Liver (tissue), 3 donors: ENCODE data around the gene ZNF160.
A peak's percentile ranks its signal among the peaks of the same experiment; 100 is the strongest.

Source experiments
- CTCF ChIP-seq: fragments of 150-350 bp; IDR thresholded peaks from 2 replicates; pipeline ENCODE4 v1.5.1; 2017; ENCODE audit warnings: improper control_type of control experiment, low read depth, low read length; ENCODE audit not compliant: missing input control
- FOXA1 ChIP-seq: IDR thresholded peaks from 2 replicates; pipeline ENCODE4 v1.6.1; 2016; ENCODE audit warnings: antibody characterized with exemption
- GABPA ChIP-seq, 2 donors: IDR thresholded peaks in 1 of 2; conservative IDR thresholded peaks in 1 of 2; 2 replicates each; pipeline ENCODE4 v1.6.1; 2016; ENCODE audit warnings: antibody characterized with exemption in 2 of 2, mild to moderate bottlenecking in 1 of 2, moderate library complexity in 1 of 2
- NR2F2 ChIP-seq: IDR thresholded peaks from 2 replicates; pipeline ENCODE4 v1.6.1; 2016; ENCODE audit warnings: antibody characterized with exemption
- YY1 ChIP-seq: IDR thresholded peaks from 2 replicates; pipeline ENCODE4 v1.6.1; 2016; ENCODE audit warnings: antibody characterized with exemption, mild to moderate bottlenecking
- TF ChIP-seq, protein P1 (sequence below): IDR thresholded peaks from 2 replicates; pipeline ENCODE4 v1.6.1; 2016; ENCODE audit warnings: antibody characterized with exemption, mild to moderate bottlenecking
- donor health status: healthy.
- donor health status: healthy.

DNA sequence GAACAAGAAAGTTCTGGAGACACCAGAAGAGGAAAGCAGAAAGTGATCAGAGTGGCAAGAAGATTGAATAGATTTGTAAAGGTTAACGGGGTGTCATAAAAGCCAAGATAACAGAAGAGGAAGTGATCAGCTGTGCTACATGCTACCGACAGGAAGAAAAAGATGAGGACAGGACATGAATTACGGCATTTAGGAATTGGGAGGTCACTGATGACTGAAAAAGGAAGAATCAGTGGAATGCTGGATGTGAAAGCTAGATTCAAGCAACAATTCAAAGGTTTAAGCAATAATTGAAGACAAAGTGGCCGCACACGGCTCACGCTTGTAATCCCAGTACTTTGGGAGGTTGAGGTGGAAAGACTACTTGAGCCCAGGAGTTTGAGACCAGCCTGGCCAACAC, 15.1 kb downstream of the ZNF160 start:
- TF ChIP-seq NR2F2 (peak; percentile 86), CTCF (no peak), FOXA1 (no peak), GABPA (IDR thresholded peaks at IDR 0.05 in 1 of 2, conservative IDR thresholded peaks at IDR 0.05 in 1 of 2) (no peak), YY1 (no peak)
- TF ChIP-seq, protein P1, sequence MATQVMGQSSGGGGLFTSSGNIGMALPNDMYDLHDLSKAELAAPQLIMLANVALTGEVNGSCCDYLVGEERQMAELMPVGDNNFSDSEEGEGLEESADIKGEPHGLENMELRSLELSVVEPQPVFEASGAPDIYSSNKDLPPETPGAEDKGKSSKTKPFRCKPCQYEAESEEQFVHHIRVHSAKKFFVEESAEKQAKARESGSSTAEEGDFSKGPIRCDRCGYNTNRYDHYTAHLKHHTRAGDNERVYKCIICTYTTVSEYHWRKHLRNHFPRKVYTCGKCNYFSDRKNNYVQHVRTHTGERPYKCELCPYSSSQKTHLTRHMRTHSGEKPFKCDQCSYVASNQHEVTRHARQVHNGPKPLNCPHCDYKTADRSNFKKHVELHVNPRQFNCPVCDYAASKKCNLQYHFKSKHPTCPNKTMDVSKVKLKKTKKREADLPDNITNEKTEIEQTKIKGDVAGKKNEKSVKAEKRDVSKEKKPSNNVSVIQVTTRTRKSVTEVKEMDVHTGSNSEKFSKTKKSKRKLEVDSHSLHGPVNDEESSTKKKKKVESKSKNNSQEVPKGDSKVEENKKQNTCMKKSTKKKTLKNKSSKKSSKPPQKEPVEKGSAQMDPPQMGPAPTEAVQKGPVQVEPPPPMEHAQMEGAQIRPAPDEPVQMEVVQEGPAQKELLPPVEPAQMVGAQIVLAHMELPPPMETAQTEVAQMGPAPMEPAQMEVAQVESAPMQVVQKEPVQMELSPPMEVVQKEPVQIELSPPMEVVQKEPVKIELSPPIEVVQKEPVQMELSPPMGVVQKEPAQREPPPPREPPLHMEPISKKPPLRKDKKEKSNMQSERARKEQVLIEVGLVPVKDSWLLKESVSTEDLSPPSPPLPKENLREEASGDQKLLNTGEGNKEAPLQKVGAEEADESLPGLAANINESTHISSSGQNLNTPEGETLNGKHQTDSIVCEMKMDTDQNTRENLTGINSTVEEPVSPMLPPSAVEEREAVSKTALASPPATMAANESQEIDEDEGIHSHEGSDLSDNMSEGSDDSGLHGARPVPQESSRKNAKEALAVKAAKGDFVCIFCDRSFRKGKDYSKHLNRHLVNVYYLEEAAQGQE = no peak
